HG02610 (cell line): ENCODE measurements around the gene SPX.

Experiments used
- ATAC-seq: cut with Tn5 transposase; IDR thresholded peaks from one replicate; pipeline ENCODE4 v1.9.1; 2021; ENCODE audit warnings: mild to moderate bottlenecking, moderate library complexity; ENCODE audit not compliant: unreplicated experiment

Gene SPX

GRCh38 chr12:21538061-21538653 lies 12.1 kb downstream of the SPX start:
- no peak for ATAC-seq

GRCh38 chr12:21539797-21540196 lies 13.7 kb downstream of the SPX start:
- ATAC-seq = peak; percentile 77

GRCh38 chr12:21541773-21542172 lies 15.7 kb downstream of the SPX start:
- ATAC-seq = no peak

- ATAC-seq = no peak
Observed at GRCh38 chr12:21542403-21542802, 16.3 kb downstream of the SPX start.

- ATAC-seq = no peak
Observed at GRCh38 chr12:21543151-21543550, 17.1 kb downstream of the SPX start.

- ATAC-seq = no peak
Observed at GRCh38 chr12:21545557-21545956, 19.5 kb downstream of the SPX start.

- no peak for ATAC-seq
Observed at GRCh38 chr12:21546716-21547115, 20.6 kb downstream of the SPX start.

- no peak for ATAC-seq
Observed at GRCh38 chr12:21547437-21547836, 21.3 kb downstream of the SPX start.

- ATAC-seq = no peak
Observed at GRCh38 chr12:21551841-21552465, 25.9 kb downstream of the SPX start.

GRCh38 chr12:21552635-21553328 lies 26.7 kb downstream of the SPX start:
- ATAC-seq = no peak

GRCh38 chr12:21553329-21553675 lies 27.2 kb downstream of the SPX start:
- no peak for ATAC-seq

- ATAC-seq = no peak
Observed at GRCh38 chr12:21558100-21558679, 32.1 kb downstream of the SPX start.

GRCh38 chr12:21559855-21560569 lies 33.9 kb downstream of the SPX start:
- no peak for ATAC-seq

- no peak for ATAC-seq
Observed at GRCh38 chr12:21561158-21561557, 35.1 kb downstream of the SPX start.

GRCh38 chr12:21562859-21563258 lies 36.8 kb downstream of the SPX start:
- no peak for ATAC-seq

GRCh38 chr12:21566223-21566906 lies 40.3 kb downstream of the SPX start:
- ATAC-seq = no peak

GRCh38 chr12:21566907-21567394 lies 40.9 kb downstream of the SPX start:
- ATAC-seq = no peak

- no peak for ATAC-seq
Observed at GRCh38 chr12:21568115-21568514, 42.0 kb downstream of the SPX start.

GRCh38 chr12:21571046-21571445 lies 45.0 kb downstream of the SPX start:
- no peak for ATAC-seq

GRCh38 chr12:21573733-21574358 lies 47.8 kb downstream of the SPX start:
- ATAC-seq = no peak
